Stimulated activated CD8-positive, alpha-beta memory T cell treated with anti-CD3 and anti-CD28 coated beads, Interleukin-7, amount 100 ng/mL, for 24 hours (primary cell): ENCODE measurements around the gene TIAM2.
"Not testable (repeated sequence)": the region's sequence is repeated elsewhere in the genome, so short reads cannot be mapped to it uniquely, and the experiment has no call there.

ENCODE experiments used
- DNase-seq: peaks from one replicate; pipeline ENCODE4 v3.0.0-alpha.2; 2020; ENCODE audit warnings: low read depth

The TIAM2 gene

DNA sequence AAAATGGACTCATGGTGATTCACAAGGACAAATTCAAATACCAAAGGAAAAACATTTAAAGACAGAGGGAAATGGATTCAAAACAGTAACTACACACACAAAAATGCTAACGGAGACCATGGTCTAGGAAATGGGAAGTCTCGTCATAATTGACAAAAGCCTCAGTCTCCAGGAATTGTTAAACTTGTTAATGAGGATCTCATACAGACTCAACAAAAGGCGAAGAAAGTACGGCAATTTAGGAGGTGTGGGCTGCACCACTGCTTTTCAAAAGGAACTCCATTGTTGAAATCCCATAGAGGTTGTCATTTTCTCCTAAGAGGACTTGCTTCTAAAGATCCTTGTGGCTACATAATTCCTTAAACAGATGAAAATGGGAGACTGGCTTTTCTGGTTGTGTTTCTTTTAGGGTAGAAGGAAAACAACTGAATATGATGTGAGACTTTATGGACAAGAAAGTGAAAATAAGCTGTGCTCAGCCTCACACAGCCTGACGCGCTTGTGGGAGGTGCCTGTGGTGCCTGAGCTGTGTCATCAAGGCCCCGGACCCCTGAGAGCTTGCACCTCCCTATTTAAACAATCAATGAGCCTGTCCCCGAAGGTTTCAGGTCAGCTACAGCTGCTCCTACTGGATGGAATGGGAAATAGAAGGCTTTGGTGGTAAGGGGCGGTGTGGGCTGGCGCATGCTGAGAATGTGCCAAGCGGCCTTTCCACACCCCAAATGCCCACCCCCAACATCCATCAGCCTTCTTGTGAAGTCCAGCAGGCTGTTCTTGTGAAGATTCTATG lies 266.2 kb downstream of the TIAM2 start:
- DNase-seq = no peak

DNA sequence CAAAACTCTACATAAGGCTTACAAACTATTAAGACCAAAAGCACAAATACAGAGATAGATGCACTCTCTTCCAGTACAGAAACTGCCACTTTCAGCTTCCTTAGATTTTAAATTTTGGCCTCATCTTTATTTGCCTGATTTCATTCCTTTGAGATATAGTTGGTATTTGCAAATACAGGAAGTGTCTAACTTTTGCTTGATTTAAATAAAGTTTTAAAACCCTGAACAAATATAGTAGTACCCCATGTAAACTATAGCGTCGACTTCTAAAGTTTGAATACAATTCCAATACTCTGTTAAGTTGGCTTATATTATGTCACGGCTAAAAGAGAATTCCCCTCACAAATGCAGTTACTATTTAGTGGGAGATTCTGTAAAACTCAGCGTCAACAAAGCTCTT lies 267.5 kb downstream of the TIAM2 start:
- no peak for DNase-seq

DNA sequence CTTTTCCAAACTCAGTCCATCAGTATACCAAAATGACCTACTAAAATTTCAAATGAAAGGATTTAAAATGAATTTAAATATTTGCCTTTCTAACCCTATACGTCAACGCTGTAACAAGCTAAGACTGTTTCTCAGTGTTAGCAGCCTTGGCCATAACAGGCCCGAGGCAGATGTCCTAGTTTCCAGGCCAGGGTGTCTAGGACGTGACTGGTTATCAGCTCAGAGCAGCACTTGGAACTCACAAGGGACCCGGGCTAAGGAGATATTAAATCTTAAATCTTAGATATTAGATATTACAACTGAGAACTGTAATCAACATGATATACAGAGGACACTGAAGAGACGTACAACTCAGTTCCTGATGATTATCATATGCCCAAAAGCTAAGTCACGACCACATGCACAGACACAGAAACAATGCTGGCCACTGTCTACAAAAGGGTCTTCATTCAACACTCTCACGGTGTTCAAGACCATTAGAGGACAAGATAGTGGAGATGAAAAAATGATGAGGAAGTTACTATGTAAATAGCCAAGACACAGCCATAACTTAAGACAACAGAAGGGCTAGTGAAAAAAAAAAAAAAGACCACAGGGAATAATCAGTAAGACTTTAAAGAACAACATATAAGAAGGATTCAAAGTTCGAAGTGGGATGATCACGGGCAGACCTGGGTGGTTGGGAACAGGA lies 268.4 kb downstream of the TIAM2 start, which contains the start of gene CLDN20:
CLDN20 (plus strand) TSS at position 641 of the 691 bp plus-strand sequence. CDS start 11,707 bp downstream, outside the sequence.
- DNase-seq = no peak

DNA sequence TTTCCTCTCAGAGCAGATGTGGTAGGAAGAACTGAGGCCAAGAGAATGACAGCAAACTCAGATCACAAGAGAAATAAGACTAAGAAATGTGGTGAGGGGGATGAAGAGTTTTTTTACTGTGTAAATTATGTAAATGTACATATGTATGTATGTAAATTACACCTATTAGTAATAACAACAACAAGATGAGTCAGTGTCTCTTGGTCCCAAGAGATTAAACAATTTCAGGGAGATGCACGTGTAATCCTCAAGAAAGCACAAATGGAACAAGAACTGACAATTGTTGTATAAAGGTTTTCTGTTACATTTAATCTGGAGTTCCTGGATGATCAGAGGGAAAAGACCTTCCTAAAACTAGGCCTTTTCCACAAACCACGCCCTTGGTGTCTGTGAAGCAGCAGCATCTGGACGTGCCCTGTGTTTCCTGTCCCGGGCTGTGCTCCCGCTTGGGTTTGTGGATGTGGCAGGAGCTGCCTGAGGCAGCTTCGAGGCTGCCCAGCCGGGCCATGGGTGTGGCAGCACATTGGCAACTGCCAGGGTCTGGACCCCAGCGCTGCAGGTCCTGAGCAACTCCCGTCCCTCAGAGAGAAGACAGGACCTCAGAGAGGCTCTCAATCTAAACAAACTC lies 269.7 kb downstream of the TIAM2 start:
- no peak for DNase-seq

DNA sequence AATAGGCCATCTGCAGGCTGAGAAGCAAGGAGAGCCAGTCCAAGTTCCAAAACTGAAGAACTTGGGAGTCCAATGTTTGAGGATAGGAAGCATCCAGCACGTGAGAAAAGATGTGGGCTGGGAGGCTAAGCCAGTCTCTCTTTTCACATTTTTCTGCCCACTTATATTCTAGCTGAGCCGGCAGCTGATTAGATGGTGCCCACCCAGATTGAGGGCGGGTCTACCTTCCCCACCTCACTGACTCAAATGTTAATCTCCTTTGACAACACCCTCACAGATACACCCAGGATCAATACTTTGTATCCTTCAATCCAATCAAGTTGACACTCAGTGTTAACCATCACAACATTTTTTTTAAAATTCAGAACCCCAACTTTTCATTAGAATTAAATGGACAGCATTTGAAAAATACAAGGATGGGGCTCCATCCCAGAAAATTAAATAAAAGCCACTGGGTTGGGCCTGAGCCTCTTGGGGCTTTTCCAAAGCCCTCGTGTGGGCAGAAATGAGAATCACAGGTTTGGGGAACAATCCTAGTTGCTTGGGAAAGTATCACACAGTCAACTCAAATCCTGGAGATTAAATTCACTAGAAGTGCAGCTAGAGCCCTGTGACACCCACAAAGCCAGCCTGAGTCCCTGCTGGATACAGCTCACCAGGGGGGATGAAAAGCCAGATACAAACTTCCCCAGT lies 270.9 kb downstream of the TIAM2 start:
- DNase-seq = no peak

DNA sequence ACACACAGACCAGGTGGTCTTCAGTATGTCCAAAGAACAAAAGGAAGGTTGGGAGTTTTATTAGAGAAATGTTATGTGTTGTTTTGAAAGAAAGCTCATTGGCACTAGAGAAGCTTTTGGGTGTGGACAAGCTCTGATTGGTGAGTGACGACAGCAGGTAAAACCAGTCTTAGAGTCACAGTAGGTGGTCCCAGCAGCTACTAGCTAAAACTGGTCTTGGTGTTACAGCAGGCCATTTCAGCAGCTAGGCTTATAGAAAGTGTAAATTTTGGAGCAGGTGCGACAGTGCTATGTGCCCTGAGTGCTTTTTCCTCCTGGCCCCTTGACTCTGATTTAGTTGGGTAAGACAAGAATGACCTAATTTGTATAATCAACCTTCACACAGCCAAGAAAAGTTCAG lies 272.3 kb downstream of the TIAM2 start:
- no peak for DNase-seq

DNA sequence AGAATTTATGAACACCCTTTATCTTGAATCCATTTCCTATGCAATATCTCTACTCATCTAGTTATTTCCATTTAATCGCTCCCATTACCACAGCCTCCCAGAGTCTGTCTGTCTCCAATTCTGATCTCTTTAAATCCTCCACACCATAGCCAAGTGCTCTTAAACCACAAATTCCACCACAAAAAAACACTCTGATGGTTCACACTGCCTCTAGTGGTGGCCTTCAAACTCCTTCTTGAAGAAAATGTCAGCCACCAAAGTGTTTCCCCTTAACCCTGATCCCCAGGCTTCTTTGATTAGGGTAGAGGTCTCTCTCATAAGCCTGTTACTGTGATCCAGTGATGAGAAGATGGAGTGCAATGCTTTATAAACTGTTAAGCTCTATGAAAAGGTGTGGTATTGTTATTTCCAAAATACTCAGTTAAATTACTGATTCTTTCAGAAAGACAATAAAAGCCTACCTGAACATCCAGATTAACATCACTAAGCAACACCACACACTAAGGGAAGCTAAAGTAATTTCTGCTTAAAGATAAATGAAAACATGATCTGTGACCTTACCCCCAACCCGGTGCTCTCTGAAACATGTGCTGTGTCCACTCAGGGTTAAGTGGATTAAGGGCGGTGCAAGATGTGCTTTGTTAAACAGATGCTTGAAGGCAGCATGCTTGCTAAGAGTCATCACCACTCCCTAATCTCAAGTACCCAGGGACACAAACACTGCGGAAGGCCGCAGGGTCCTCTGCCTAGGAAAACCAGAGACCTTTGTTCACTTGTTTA lies 273.2 kb downstream of the TIAM2 start:
- DNase-seq = not testable (repeated sequence)

DNA sequence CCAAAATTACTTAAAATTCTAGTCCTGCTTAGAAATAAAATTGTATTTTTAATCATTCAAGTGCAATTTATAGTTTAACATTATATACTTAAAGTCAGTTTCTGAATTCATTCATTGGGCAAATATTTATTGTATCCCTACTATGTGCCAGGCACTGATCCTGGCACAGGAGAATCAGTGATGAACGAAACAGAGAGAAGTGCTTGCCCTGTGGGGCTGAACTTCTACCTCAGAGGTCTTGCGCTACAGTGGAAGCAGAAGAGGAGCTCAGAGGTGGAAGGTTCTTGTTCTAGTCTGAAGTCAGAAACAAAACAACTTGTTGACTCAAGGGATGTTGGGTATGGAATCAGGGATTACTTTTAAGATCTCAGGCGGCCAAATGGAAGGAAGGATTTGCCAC lies 274.6 kb downstream of the TIAM2 start:
- DNase-seq = no peak

DNA sequence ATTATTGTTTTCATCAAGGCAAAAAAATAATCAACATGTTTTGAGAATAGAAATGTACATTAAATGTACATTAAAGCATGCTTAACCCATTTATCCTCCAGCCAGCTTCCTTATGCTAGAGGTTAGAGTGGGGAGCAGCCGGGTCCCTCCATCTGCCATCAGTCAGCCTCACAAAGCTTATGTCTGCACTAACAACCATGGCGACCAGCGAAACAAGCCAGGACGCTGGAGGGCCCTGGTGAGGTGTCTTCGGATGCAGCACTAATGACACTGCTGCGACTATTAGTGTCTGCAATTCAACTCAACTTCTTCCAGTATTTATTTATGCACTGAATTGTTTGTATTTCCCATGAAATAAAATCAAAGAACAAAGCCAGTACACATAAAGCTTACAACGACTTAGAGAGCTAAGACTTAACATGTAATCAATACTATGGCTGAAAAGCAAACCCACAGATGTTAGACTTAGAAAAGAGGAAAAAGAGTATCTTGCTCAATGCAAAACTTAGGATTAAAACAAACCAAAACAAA lies 275.5 kb downstream of the TIAM2 start:
- no peak for DNase-seq

DNA sequence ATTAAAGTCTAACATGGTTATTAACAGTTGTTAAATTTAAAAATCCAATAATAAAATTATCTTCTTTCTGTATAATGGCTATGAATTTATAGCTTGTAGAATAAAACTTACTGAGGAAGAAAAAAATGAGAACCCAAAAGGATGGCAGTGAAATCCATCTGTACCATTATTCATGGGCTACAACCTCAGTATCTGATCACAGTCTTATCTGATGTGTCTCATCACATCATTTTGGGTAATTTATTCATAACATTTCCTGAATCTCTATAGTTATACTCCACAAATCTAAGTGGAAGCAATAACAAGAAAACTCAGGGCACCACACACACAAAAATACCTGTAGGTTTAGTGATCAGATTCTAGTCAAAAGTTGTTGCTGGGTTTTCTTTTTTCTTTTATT lies 276.0 kb downstream of the TIAM2 start:
- DNase-seq = no peak

DNA sequence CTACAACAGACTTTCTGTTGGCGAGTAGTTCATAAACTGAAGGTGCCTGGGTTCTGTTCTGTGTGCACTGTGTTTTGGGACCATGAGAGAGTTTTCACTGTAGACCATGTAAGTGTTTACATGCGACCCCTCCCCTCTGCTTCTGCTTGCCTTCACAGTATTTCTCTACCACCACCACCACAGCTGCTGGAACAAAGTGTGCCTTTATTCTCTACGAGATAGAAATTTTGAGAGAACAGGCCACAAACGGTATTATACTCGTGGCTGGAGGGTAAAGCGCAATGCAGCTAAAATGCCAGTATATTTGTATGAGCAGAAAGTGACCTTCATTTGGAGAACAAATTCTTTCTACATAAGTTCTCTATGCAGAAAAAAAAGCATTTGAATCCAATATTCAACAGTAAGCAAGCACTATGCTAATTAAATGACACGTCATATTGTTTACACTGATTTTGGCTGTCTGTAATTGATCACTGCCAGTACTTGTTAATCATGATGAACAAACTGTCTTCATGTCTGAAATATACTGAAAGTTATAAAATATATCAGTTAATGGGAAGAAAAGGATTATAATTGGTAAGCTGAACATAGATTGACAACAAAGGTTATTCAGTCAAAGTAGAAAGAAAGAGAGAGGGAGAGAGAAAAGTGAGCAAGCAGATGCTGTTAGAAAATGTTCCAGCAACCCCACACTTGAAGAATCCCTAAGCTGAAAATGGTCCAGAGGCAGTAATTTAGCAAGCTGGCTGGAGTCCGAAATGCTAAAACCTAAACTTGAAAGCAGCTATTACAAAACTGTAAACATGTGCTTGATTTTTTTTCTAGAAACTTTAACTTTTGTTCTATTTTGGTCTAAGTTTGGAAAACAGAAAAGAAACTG lies 277.5 kb downstream of the TIAM2 start:
- DNase-seq = no peak

DNA sequence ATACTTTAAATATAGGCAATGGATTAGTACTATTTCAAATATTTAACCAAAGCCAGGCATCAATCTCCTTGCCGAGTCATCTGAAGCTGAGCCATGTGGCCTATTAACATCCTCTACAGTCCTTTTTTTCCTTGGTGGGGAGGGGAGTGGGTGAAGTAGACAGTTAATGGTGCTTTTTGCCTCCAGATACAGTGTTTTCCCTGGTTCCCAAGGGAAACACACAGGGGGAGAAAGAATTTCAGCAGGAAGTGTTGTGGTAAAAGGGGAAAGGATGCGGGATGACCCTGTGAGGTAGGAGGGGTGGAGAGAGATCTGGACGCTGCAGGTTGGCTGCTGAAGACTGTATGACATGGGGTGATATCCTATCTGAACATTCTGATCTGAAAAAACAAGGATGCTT lies 278.3 kb downstream of the TIAM2 start:
- no peak for DNase-seq

DNA sequence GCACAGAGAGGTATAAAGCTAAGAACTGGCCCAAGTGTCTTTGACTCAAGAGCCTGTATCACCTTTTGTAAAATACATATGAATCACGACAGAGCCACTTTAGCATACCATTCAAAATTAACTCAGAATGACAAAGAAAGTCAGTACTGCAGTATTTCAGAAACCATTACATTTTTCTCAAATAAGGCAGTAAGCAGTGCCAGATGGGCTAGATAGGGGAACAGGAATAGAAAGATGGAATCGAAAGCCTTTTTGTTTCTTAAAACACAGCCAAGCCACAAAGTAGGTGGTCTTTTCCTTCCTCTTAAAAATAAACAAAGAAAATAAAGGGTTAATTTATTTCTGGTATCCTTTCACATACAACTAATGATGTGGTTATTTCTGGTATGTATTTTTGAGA lies 279.0 kb downstream of the TIAM2 start:
- DNase-seq = no peak

DNA sequence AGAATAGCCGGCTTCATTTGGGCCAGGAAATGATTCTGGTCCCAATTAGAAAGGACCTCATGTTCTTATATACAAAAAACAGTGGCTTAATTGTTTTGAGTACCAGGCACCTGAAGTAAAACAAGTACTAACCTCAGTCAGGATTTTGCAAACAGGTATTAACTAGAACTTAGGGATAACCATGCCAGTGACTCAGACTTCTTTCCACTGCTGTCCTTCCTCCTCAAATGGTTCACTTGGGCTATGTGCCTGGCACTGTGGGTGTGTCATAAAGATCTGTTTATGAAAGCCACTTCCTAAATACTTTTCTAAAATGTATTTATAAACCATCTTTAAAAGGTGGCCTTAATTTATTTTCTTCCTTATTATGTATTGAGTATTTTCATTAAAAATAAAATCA lies 279.4 kb downstream of the TIAM2 start:
- no peak for DNase-seq

DNA sequence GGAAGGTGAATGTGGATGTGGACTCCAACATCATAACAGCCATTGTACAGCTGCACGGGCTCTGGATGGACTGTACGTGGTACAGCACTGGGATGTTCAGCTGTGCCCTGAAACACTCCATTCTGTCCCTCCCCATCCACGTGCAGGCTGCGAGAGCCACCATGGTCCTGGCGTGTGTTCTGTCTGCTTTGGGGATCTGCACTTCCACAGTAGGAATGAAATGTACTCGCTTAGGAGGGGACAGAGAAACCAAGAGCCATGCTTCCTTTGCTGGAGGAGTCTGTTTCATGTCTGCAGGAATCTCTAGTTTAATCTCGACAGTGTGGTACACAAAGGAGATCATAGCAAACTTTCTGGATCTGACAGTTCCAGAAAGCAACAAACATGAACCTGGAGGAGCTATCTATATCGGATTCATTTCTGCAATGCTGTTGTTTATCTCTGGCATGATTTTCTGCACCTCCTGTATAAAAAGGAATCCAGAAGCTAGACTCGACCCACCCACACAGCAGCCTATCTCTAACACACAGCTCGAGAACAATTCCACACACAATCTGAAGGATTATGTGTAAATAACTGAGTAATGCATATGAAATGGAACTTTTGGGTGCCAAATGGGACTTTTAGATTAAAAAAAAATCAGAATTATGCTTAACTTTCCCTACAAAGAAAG lies 280.8 kb downstream of the TIAM2 start:
- DNase-seq = no peak

DNA sequence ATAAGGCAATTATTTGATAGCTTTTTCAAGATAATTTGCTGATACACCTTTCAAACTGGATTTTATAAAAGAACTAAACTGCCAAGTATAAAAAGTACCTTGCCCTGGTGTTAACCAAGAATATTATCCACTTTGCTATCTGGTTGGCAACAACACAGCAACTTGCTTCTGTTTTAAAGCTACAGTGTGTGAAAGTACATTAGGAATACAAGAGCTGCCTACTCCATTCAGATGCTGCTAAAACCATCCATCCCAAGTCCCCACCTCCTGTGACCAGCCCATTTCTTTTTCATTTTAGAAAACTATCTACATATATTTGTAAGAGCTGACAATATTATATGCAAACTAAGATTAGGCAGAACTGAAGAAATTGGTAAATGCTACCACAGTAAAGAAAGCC lies 281.5 kb downstream of the TIAM2 start:
- no peak for DNase-seq

DNA sequence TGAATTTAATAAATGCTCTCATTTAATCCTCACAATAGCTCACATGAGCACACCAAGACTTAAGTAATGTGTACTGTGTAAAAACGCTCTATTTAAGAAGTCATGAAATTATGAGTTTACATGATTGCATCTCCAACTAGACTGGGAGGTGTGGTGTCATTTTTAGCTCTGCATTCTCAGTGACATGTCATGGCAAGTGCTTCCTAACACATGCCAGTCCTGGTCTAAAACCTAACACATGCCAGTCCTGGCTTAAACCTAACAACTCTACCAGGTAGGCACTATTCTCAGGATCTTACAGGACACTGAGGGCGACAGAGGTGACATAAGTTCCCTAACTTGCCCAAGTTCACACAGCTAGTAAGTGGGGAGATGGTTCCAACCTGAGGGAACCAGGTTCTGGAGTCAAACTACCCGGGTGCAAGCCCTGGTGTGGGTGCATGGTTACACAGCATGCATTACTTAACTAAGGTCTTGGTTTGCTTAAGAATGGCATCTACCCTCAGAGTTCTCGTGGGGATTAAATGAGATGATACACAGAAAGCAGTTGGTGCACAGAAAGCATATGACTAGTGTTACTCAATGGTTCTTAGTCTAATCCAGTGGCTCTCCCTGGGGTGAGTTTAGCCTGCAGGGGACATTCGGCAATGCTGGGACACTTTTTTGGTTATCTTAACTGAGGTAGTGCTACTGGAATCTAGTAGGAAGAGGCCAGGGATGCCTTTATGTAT lies 283.4 kb downstream of the TIAM2 start:
- no peak for DNase-seq

DNA sequence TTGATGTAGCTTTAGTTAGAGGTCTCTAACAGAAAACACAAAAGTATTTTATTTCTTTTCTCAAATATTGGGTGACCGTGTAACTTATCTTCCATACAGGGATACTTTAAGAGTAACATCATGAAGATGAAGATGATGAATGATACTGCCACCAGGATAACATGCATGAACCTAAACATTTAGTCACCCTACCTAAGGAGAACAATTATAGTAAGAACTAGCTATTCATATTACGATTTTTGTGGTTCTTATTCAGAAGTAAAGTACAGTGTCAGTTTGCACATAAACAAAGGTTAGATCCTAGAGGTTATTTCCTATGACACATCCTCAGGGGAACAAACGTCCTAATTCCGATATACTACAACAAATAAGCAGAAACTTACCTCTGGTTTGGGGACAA lies 289.7 kb downstream of the TIAM2 start:
- no peak for DNase-seq

DNA sequence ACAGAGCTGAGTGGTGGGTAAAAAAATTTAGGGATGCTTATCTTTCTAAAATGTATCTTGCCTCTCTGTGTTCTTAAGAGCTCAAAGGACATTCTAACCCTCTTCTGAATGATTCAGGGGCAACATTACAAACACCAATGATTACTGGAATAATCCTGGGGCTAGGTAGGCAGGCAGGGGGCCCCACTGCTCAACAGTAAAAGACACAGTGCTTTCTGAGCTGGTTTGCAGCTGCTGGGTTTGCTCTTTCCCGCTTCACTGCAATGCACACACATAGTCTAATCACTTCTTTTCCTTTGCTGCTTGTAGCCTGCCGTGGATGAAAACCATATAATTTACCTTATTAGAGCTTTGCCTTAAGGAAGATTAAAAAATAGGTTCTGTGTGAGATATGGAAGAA lies 292.6 kb downstream of the TIAM2 start:
- no peak for DNase-seq
